NCI-H446 treated with DMSO at 0.1 percent for 48 hours (cell line): ENCODE measurements around the gene MFAP4.

Source experiments
- DNase-seq: peaks from one replicate; lab custom pipeline; 2025; lab: John Stamatoyannopoulos, UW

MFAP4 gene

DNA sequence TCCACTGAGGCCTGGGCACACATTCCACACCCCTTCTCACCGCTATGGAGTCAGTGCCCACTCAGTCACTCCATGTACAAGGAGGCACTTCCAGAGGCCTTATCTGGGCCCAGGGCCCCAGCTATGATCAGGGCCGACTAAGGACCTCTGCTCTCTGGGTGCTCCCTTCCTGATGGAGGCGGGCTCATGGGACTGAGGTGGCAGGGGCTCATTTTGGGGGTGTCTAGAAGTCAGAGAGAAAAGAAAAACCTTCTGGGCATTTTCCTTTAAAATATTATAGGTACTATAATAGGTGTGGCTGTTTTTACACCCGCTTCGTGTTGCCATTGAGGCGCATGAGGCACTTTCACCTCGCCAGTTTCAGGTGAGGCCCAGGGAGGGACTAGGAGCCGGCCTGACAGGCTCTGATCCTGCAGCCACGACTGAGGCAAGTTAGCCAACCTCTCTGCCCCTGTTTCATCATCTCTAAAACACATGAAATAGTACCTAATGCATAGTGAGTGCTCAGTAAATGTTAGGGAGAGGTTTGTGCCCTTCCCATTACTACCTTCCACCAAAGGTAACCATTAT, 38.8 kb downstream of the MFAP4 start:
- DNase-seq: no peak

- DNase-seq: no peak
Measured at GRCh38 chr17:19347323-19348080, 39.5 kb downstream of the MFAP4 start.

GRCh38 chr17:19346351-19347255, 40.4 kb downstream of the MFAP4 start:
- DNase-seq: no peak

- no peak for DNase-seq
Measured at GRCh38 chr17:19345486-19346350, 41.3 kb downstream of the MFAP4 start.

GRCh38 chr17:19345067-19345460, 41.9 kb downstream of the MFAP4 start:
- DNase-seq: no peak

- DNase-seq: no peak
Measured at GRCh38 chr17:19344311-19345066, 42.5 kb downstream of the MFAP4 start.

DNA sequence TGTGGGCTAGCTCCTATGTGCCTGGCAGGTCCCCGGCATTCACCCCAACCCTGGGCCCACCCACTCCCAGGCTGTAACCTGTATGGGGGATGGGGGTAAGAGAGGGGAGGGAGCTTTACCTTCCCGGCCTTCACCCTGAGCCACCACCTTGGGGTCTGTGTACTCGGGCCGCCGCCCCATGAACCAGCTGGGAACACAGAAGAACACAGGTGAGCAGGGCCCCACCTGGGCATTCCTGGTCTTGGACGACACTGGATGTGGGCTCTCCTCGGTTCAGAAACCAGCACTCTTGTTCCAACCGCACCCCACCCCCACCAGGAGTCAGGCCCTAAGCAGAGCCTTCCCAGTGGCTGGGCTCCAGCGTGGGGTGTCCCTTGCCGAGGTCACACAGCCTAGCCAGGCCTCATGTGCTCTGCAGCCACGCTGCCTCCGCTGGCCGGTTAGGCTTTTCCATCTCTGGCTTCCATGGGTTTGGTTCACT, 43.3 kb downstream of the MFAP4 start:
- DNase-seq: no peak

DNA sequence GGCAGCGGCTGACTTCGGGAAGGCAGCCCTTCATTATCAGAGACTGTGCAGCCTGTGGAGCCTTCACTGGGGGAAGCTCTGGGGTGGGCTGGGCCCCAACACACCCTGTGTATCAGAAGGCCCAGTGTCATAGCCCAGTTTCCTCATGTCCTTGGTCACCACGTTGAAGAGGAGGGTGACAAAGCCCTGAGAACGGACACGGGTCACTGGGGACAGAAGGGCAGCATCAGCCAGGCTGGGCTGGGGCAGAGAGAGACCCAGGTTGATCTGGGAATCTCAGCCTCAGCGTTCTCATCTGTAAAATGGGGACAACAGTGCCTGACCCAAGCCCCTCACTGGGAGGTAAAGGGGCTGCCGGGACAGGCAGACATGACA, 43.7 kb downstream of the MFAP4 start:
- no peak for DNase-seq

GRCh38 chr17:19342611-19343255, 44.3 kb downstream of the MFAP4 start:
- DNase-seq: no peak

- DNase-seq: no peak
Measured at GRCh38 chr17:19341641-19342610, 45.1 kb downstream of the MFAP4 start.

DNA sequence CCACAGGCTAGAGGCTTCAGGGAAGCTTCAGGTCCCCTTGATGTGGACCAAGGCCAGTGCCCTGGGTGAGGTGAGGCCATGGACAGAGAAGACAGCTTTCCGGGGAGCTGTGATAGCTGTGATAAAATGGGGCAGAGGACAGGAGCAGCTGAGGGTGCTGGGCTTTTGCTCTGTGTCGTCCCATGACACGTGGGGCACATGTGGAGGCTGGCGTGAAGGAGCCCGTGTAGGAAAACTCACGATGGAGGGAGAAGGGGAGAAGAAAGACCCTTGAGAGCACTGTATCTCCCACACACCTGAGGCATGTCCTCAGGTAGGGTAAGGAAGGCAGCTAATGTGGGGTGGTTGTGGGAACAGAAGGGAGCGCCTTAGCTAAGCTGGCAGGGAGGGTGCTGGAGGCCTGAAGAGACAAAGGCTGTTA, 45.8 kb downstream of the MFAP4 start:
- no peak for DNase-seq

- no peak for DNase-seq
Measured at GRCh38 chr17:19339341-19339815, 47.6 kb downstream of the MFAP4 start.

DNA sequence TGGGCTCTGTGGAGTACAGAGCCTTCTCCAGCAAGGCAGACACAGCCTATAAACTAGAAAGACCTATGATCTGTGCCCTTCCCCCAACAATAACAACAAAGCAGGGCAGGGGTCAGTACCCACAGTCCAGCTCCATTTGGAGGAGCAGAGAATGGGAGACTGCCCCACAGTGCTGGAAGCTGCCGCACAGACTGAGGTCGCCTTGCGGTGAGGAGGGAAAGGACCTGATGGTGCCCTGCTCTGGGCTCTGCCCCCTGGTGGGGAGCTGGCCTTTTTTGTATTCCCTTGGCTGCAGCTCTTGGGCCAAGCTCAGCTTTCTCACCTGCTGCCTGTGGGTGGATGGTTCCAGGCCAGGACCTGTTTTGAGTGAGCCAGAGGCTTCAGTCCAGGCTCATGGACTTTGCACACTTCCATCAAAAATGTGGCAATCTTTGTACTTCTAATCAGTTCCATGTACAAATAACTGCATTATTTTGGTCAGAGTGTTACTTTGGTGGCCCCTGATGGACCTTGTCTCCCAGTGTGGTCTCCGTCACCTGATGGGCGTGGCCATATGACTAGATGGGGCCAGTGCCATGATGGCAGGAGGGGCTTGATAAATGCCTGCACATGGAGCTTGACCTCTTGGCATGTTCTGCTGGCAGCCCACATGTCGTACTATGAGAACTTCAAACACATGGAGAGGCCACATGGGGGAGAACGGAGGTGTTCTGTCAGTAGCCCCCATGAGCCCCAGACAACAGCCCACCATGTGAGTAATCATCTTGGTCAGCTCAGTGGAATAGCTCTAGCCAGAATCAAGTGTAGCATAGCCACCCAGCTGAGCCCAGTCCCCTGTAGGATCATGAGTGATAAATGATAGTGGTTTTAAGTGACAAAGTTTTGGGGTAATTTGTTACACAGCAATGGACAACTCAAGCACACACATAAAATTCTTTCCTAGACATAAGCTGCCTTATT, 48.7 kb downstream of the MFAP4 start:
- no peak for DNase-seq

- DNase-seq: no peak
Measured at GRCh38 chr17:19337712-19338023, 49.3 kb downstream of the MFAP4 start.

- no peak for DNase-seq
Measured at GRCh38 chr17:19336938-19337711, 49.9 kb downstream of the MFAP4 start.

- DNase-seq: no peak
Measured at GRCh38 chr17:19335951-19336631, 50.9 kb downstream of the MFAP4 start.

GRCh38 chr17:19334331-19334730, 52.7 kb downstream of the MFAP4 start:
- no peak for DNase-seq
